H1 (cell line): ENCODE measurements around the gene RBAK. TPM values are rescaled to one million over a fixed set of nuclear protein-coding genes. Genes with fewer than 3 reads are reported as not detected.

ENCODE experiments used
- polyA plus RNA-seq, 7 experiments: library from polyadenylated mRNA; depleted of rRNA in 3 of 7; stranded (reverse) in 5 of 7; unstranded in 2 of 7; fragments of >200 nt in 5 of 7; fragments of 200-250 nt in 2 of 7; gene quantifications; 1 replicate in 5 of 7; 2 replicates in 1 of 7; 4 replicates in 1 of 7; pipeline versions ENCODE4 v1.2.1 to v1.2.3, GENCODE V29; 2011 to 2013; ENCODE audit warnings: missing spikeins in 2 of 7, mixed read lengths in 2 of 7
- small RNA-seq: library from polyadenylated mRNA; stranded (forward); fragments of <200 nt; extraction: miRNeasy Mini kit (QIAGEN cat#:217004); gene quantifications from one replicate; pipeline ENCODE3, GENCODE V24; 2013; ENCODE audit not compliant: insufficient read depth
- total RNA-seq: library from RNA; stranded (reverse); fragmentation: NEBNext Ultra II Directional; extraction: Animal tissue kit (Norgen Biotek cat#: 25700); gene quantifications from 2 replicates; pipeline ENCODE4 v1.2.1, GENCODE V29; 2021

Gene RBAK
- total and polyA plus RNA-seq, 2 of the 8 experiments (the other 6 are each of a cell fraction or from before 2014, with no cell fraction given) = 1.9 to 18.2 TPM

Small RNAs within 50 kb of the gene (small RNA-seq; reads per million reads assigned to genes)
- not detected for gene AC092032.1

Other genes with a start within 250 kb of the RBAK start
- 0.11 and 0.15 TPM in 2 replicates for gene PAPOLB, start 183.8 kb upstream of the RBAK start, total RNA-seq
- gene PAPOLB, start 183.8 kb upstream of the RBAK start, polyA plus RNA-seq (2011; rRNA removed) = 0.02 TPM in 1 of 2 replicates, not detected in the other
- gene RADIL, start 162.1 kb upstream of the RBAK start, total RNA-seq = 5.0 and 5.4 TPM in 2 replicates
- 5.4 and 7.6 TPM in 2 replicates for gene RADIL, start 162.1 kb upstream of the RBAK start, polyA plus RNA-seq (2011; rRNA removed)
- not detected in 2 replicates for gene MMD2, start 86.7 kb upstream of the RBAK start, total RNA-seq
- 0.08 and 0.14 TPM in 2 replicates for gene MMD2, start 86.7 kb upstream of the RBAK start, polyA plus RNA-seq (2011; rRNA removed)
- 74.4 and 75.4 TPM in 2 replicates for gene WIPI2, start 144.4 kb downstream of the RBAK start, total RNA-seq
- 52.2 and 53.5 TPM in 2 replicates for gene WIPI2, start 144.4 kb downstream of the RBAK start, polyA plus RNA-seq (2011; rRNA removed)
- gene SLC29A4, start 237.1 kb downstream of the RBAK start, total RNA-seq = 6.9 and 8.5 TPM in 2 replicates
- gene SLC29A4, start 237.1 kb downstream of the RBAK start, polyA plus RNA-seq (2011; rRNA removed) = 15.1 and 20.2 TPM in 2 replicates